Thoracic aorta (tissue), 2 donors: ENCODE results near the gene PGM1. TPM values are rescaled to one million over a fixed set of nuclear protein-coding genes. Genes with fewer than 3 reads are reported as not detected.

Experiments used
- ATAC-seq: fragments of 150-250 bp; one replicate; pipeline ENCODE4 v1.8.0; 2017; ENCODE audit warnings: low read depth; ENCODE audit not compliant: insufficient number of reproducible peaks, low FRiP score
- DNase-seq: peaks from one replicate; pipeline ENCODE4 v3.0.0-alpha.2; 2020; ENCODE audit warnings: low spot score
- H3K27ac ChIP-seq, 2 donors: fragments of 200-600 bp; sonication (generic); 1 replicate in 1 of 2; 2 replicates in 1 of 2; pipeline ENCODE4 v1.5.1; 2016; ENCODE audit warnings: mild to moderate bottlenecking in 2 of 2, moderate library complexity in 2 of 2
- H3K27me3 ChIP-seq: fragments of 200-600 bp; sonication (generic); replicated peaks from 2 replicates; pipeline ENCODE4 v1.6.0; 2016; ENCODE audit warnings: mild to moderate bottlenecking; ENCODE audit not compliant: insufficient read depth
- H3K36me3 ChIP-seq: fragments of 200-600 bp; sonication (generic); one replicate; pipeline ENCODE4 v1.5.1; 2016
- H3K4me1 ChIP-seq, 2 donors: fragments of 200-600 bp; sonication (generic); 1 replicate in 1 of 2; 2 replicates in 1 of 2; pipeline versions ENCODE4 v1.5.1 to v1.6.0; 2016; ENCODE audit warnings: low read depth in 2 of 2, mild to moderate bottlenecking in 1 of 2; ENCODE audit not compliant: control insufficient read depth in 1 of 2
- H3K4me3 ChIP-seq: fragments of 200-600 bp; sonication (generic); 2 replicates; pipeline ENCODE4 v1.5.1; 2016; ENCODE audit warnings: mild to moderate bottlenecking
- H3K9me3 ChIP-seq: fragments of 200-600 bp; sonication (generic); 2 replicates; pipeline ENCODE4 v1.5.1; 2016
- total RNA-seq, 2 donors: library from RNA; depleted of rRNA; stranded (reverse); fragments of >200 nt; gene quantifications; one replicate each; pipeline versions ENCODE4 v1.1.0 to v1.2.3, GENCODE V29; 2016
- TF ChIP-seq, protein P1 (sequence below): fragments of 200-600 bp; sonication (generic); IDR thresholded peaks from one replicate; pipeline ENCODE4 v1.5.1; 2019; ENCODE audit warnings: antibody characterized with exemption

PGM1 gene
- total RNA-seq, 2 donors from 2014 or later = 62.4 to 69.7 TPM

DNA sequence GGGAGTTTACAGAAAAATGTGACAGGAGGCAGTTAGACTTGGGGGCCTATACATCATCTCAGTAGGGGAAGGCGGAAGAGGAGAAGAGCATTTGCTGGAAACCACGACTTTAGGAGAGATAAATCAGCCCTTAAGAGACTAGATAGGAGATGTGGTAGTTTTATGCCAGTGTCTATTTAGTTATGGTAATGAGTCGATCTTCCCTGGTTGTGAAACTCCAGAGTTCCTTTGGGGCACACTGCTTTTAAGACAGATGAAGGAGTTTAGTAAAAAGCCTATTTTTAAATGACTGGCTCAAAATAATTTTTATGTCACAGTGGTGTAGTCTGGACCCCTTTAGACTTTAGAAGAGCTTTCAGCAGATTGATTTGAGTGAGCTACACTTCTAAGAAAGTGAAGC, 7.8 kb downstream of the PGM1 start:
- H3K27ac ChIP-seq = no peak overlapping the region
- H3K4me3 ChIP-seq = no peak overlapping the region
- peaks cover 4 to 10% of the 10 kb centered on the region in 2 donors for H3K4me1 ChIP-seq
- TF ChIP-seq, protein P1, sequence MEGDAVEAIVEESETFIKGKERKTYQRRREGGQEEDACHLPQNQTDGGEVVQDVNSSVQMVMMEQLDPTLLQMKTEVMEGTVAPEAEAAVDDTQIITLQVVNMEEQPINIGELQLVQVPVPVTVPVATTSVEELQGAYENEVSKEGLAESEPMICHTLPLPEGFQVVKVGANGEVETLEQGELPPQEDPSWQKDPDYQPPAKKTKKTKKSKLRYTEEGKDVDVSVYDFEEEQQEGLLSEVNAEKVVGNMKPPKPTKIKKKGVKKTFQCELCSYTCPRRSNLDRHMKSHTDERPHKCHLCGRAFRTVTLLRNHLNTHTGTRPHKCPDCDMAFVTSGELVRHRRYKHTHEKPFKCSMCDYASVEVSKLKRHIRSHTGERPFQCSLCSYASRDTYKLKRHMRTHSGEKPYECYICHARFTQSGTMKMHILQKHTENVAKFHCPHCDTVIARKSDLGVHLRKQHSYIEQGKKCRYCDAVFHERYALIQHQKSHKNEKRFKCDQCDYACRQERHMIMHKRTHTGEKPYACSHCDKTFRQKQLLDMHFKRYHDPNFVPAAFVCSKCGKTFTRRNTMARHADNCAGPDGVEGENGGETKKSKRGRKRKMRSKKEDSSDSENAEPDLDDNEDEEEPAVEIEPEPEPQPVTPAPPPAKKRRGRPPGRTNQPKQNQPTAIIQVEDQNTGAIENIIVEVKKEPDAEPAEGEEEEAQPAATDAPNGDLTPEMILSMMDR = no peak
- no peak for ATAC-seq
- H3K36me3 ChIP-seq = no peaks in the 10 kb centered on the region
- no peaks in the 10 kb centered on the region for H3K9me3 ChIP-seq
- no peak for DNase-seq
- H3K27me3 ChIP-seq = no peaks in the 10 kb centered on the region

DNA sequence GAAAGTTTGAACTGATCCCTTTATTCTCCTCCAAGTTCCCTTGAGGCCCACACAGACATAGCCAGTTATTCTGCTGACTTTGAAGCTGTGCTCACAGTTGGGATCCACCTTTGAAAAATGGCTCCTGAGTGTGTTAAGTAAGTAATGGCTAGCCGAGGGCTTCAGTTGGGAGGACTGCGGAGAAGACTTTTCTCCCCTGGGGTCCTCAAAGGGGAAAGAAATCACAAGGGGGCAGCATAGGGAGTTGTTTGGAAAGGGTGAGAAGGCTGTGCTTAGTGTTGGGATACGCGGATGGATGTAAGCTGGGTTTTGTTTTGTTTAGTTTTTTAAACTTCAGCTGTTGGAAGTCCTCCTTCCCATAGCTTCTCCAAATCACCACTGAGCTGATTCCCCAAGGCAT, 8.3 kb downstream of the PGM1 start:
- TF ChIP-seq, protein P1 = no peak
- Histone ChIP-seq H3K4me1 (peaks cover under 1 to 6% of the 10 kb centered on the region in 2 donors), H3K27ac (no peak overlapping the region), H3K27me3 (no peaks in the 10 kb centered on the region), H3K36me3 (no peaks in the 10 kb centered on the region), H3K9me3 (no peaks in the 10 kb centered on the region), H3K4me3 (no peak overlapping the region)
- DNase-seq = no peak
- ATAC-seq = no peak

DNA sequence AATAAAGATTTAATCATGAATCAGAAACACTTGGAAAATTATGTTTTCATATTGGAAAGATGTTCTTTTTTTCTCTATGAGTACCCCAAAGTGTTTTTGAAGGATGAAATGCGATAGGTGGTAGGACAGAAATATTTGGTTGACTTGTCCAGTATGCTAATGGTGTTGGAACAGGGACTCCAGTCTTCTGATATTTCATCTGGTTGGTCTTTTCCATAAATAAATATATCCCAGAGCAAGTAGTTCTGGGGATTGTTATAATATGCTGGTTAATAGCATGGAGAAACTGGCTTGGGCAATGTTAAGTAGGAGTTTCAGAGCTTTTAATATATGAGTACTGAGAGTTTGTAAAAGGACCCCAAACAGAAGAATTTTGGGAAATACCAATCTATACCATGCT, 8.7 kb downstream of the PGM1 start:
- no peaks in the 10 kb centered on the region for H3K27me3 ChIP-seq
- H3K4me3 ChIP-seq = no peak overlapping the region
- ATAC-seq = no peak
- no peak for DNase-seq
- H3K36me3 ChIP-seq = no peaks in the 10 kb centered on the region
- H3K4me1 ChIP-seq = peaks cover 0 to 2% of the 10 kb centered on the region in 2 donors
- no peak overlapping the region for H3K27ac ChIP-seq
- no peaks in the 10 kb centered on the region for H3K9me3 ChIP-seq
- TF ChIP-seq, protein P1 = no peak

DNA sequence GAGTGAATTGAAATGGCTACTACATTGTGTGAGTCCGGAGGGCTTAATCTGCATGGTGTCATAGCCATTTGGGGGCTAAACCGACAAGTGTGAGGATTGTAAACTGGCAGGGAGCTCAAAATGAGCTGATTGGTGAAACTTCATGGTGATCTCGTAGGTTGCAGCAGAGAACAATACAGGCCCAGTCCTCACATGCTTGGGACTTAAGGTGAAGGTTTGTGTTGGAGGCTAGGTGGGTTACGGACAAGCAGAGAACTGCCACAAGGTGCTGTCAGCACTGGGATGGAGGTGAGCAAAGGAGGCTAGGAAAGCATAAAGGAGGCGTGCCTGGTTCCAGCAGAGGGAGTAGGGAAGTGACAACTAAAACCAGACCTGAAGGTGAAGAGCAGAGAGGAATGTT, 9.4 kb downstream of the PGM1 start:
- DNase-seq = no peak
- ATAC-seq = no peak
- TF ChIP-seq, protein P1 = no peak
- H3K4me3 ChIP-seq = no peak overlapping the region
- no peaks in the 10 kb centered on the region for H3K36me3 ChIP-seq
- no peaks in the 10 kb centered on the region for H3K9me3 ChIP-seq
- no peak overlapping the region for H3K27ac ChIP-seq
- no peaks in the 10 kb centered on the region for H3K27me3 ChIP-seq
- no peaks in the 10 kb centered on the region for H3K4me1 ChIP-seq

DNA sequence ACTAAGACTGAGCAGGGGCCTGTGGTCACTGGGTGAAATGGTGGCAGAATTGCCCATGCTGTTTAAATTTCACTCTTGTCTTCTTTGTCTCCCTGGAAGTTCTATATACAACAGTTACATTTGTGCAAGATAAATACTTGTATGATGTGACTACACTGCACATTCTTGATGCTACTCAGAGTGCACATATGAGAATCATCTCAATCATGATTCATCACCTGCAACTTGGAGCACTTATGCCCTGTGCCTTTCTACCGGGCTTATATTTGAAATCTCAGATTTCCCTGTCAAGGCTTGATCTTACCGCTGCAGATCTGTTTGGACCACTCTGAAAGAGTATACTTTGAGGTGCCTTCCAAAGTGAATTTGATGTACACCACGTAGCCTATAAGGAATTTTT, 10.6 kb downstream of the PGM1 start:
- H3K9me3 ChIP-seq = no peaks in the 10 kb centered on the region
- no peak overlapping the region for H3K27ac ChIP-seq
- H3K4me3 ChIP-seq = no peak overlapping the region
- no peak for ATAC-seq
- DNase-seq = no peak
- no peaks in the 10 kb centered on the region for H3K27me3 ChIP-seq
- no peaks in the 10 kb centered on the region for H3K36me3 ChIP-seq
- TF ChIP-seq, protein P1 = no peak
- no peaks in the 10 kb centered on the region for H3K4me1 ChIP-seq
